NB4 (cell line): Measurements from ENCODE around the gene IL1R2.

ENCODE experiments used
- DNase-seq: peaks from one replicate; pipeline ENCODE4 v3.0.0; 2010; ENCODE audit warnings: low read depth
- H3K4me3 ChIP-seq: one replicate; pipeline ENCODE4 v1.5.1; 2011; ENCODE audit warnings: mild to moderate bottlenecking, low read depth, low read length, moderate library complexity
- MYC ChIP-seq: IDR thresholded peaks from 2 replicates; pipeline ENCODE4 v1.6.1; 2011; ENCODE audit warnings: low read depth, low read length
- POLR2A ChIP-seq: IDR thresholded peaks from 2 replicates; pipeline ENCODE4 v1.6.1; 2011; ENCODE audit warnings: mild to moderate bottlenecking; ENCODE audit not compliant: insufficient read length; ENCODE audit errors: extremely low read depth
- TF ChIP-seq, protein P1 (sequence below): IDR thresholded peaks from 2 replicates; pipeline ENCODE4 v1.6.1; 2011; ENCODE audit warnings: low read depth, low read length
- TF ChIP-seq, protein P2 (sequence below): IDR thresholded peaks from one replicate; pipeline ENCODE4 v1.5.1; 2012; ENCODE audit warnings: low read depth, low read length

Gene IL1R2

DNA sequence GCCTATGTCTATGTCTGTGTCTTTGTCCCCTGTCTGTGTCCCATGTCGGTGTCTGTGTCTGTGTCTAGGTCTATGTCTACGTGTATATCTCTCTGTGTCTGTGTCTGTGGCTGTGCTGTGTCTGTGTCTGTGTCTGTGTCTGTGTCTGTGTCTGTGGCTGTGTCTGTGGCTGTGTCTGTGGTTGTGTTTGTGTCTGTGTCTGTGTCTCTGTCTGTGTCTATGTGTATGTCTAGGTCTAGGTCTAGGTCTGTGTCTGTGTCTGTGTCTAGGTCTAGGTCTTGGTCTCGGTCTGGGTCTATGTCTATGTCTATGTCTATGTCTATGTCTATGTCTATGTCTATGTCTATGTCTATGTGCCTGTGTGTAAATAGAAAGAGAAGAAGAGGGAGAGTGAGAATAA lies 11.9 kb downstream of the IL1R2 start:
- TF ChIP-seq POLR2A (no peak), MYC (no peak)
- TF ChIP-seq, protein P1, sequence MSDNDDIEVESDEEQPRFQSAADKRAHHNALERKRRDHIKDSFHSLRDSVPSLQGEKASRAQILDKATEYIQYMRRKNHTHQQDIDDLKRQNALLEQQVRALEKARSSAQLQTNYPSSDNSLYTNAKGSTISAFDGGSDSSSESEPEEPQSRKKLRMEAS: no peak
- TF ChIP-seq, protein P2, sequence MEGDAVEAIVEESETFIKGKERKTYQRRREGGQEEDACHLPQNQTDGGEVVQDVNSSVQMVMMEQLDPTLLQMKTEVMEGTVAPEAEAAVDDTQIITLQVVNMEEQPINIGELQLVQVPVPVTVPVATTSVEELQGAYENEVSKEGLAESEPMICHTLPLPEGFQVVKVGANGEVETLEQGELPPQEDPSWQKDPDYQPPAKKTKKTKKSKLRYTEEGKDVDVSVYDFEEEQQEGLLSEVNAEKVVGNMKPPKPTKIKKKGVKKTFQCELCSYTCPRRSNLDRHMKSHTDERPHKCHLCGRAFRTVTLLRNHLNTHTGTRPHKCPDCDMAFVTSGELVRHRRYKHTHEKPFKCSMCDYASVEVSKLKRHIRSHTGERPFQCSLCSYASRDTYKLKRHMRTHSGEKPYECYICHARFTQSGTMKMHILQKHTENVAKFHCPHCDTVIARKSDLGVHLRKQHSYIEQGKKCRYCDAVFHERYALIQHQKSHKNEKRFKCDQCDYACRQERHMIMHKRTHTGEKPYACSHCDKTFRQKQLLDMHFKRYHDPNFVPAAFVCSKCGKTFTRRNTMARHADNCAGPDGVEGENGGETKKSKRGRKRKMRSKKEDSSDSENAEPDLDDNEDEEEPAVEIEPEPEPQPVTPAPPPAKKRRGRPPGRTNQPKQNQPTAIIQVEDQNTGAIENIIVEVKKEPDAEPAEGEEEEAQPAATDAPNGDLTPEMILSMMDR: no peak
- no peak overlapping the region for H3K4me3 ChIP-seq
- no peak for DNase-seq

DNA sequence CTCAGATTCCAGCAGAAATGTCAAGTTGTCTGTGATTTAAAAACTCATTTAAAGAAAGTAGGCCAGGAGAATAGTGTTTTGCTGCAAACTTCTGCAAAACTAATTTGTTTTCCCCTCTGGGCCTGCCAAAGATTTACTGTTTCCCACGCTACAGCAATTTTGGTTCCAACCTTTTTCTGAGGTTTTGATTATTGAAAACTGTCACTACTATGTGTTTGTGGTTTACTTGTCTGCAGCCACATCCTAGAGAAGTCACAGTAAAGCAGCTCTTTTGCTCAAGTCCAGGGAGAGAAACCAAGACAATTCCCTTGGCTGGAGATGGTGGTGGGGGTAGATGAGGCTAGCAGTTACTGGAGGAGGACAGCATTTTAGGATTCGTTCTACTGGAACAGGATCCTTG lies 12.8 kb downstream of the IL1R2 start:
- no peak overlapping the region for H3K4me3 ChIP-seq
- TF ChIP-seq, protein P1: no peak
- no peak for TF ChIP-seq MYC
- no peak for TF ChIP-seq POLR2A
- TF ChIP-seq, protein P2: no peak

DNA sequence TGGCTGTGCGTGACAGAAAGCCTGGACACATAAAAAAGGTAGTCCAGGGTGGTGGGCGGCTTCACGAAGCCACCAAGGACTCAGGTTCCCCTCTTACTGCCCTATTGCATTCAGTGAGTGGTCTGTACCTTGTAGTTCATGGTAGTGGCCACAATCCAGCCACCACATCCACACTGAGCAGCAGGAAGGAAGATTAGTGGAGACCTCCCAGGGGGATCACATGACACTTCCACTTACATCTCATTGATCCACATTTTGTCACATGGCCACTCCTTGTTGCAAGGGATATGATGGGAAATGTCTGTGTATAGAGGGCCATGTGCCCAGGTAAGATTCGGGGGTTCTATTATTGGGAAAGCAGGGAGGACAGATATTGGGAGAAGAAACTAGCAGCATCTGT lies 13.7 kb downstream of the IL1R2 start:
- TF ChIP-seq POLR2A (no peak), MYC (no peak)
- TF ChIP-seq, protein P2: no peak
- TF ChIP-seq, protein P1: no peak
- peak; percentile 21 for DNase-seq

More for the DNA sequence above, 12.8 kb downstream of the IL1R2 start:
- no peak for DNase-seq

DNA sequence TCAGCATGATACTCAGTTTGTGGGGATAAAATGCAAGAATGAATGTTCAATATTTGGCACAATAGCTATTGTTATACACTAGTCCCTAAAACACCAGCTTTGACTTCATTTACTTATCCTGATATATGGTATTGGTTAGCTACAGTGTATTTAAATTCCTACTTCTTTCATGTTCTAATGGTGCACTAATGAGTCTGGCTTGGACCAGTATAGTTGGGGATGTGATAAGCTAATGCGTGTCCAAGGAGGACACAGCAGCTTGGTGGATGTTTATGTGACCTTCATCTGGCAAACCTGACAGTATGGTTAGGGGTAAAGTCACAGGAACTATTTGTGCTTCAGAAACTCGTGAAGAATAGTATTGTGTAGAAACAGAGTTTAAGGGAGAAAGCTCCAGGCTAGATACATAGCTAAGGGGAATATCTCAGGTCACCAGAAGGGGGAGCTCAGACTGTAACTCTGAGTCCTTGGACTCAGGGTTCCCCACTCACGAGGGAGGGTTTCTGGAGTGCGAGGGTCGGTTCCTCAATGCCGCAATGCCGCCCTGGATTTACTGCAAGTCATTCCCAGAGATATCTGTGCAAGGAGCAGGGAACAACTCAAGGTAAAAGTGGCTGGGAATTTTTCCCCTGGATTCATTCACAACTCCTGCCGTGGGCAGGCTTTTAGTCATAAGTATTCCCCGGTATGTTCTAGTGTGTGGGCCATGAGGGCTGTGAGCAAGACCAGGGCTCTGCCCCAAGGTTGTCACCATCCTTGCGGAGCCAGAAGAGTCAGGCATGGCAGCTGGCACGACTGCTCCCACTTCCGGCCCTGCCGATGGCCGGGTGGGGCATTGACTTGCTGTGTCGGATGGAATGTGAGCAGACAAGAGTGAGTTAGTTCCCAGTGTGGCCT lies 14.5 kb downstream of the IL1R2 start:
- DNase-seq: peak; percentile 78
- TF ChIP-seq, protein P2: peak; percentile 83
- TF ChIP-seq POLR2A: no peak
- no peak overlapping the region for H3K4me3 ChIP-seq

More for the DNA sequence above, 13.7 kb downstream of the IL1R2 start:
- no peak overlapping the region for H3K4me3 ChIP-seq

DNA sequence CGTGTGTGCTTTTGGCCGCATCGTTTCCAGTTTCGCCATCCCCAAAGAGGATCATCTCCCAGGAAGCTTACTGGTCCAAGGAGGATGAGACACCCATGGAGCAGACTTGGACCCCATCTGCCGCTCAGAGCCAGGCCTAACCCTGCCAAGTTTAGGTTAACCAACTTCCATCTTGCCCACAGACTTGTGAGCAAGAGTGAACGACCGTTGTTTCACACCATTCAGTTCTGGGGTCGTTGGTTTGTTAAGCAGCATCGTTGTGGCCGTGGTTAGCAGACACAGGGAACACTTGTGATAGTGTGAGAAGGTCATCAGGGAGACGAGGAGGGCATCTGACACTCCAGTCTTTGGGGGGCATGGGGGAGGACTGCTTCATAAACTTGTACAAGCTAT lies 15.1 kb downstream of the IL1R2 start:
- TF ChIP-seq MYC (no peak), POLR2A (no peak)
- TF ChIP-seq, protein P1: no peak
- TF ChIP-seq, protein P2: no peak
- no peak overlapping the region for H3K4me3 ChIP-seq
- no peak for DNase-seq

DNA sequence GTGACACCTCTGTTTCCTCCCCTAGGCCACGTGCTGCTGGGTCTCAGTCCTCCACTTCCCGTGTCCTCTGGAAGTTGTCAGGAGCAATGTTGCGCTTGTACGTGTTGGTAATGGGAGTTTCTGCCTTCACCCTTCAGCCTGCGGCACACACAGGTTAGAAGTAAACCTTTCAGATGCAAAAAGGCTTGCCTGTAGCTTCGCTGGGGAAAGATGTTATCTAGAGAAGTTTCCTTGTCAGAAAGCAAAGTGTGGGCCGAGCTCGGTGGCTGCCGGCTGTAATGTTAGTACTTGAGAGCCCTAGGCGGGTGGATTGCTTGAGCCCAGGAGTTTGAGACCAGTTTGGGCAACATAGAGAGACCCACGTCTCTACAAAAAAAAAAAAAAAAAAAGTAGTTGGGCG lies 16.7 kb downstream of the IL1R2 start:
- DNase-seq: no peak
- no peak for TF ChIP-seq MYC
- TF ChIP-seq, protein P2: no peak
- no peak for TF ChIP-seq POLR2A
- TF ChIP-seq, protein P1: no peak
- no peak overlapping the region for H3K4me3 ChIP-seq
